UCSD-AML1 (cell line): ENCODE data around the gene KRTAP12-3.
"Not testable (repeated sequence)": the region's sequence is repeated elsewhere in the genome, so short reads cannot be mapped to it uniquely, and the experiment has no call there.

Experiments used
- DNase-seq: peaks from one replicate; lab custom pipeline; 2025; ENCODE audit not compliant: unreplicated experiment; lab: John Stamatoyannopoulos, UW

KRTAP12-3 gene

DNA sequence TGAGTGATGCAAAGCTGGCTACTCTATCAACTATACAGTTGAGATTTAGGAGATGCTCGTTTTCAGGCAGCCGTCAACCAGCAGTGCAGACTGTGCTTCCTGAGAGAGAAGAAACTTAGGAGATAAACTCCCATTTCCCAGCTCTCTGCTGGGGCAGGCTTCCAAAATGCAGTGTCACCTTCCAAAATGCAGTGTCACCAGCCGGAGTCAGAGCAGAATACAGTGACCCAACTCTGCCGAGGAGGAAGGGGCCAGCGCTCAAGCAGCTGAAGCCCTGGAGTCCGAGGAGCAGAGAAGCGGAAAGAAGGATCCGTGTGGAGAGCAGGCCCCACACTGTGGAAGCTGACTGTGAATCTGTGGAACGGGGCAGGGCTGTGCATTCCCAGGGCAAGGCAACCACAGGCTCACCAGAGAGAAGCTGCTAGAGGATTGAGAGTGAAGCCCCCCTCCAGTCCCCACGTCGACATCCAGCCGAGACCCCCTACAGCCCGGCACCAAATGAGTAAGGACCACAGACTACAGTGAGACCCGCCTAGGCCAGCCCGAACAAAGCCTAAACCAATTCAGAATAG lies 24.9 kb downstream of the KRTAP12-3 start:
- DNase-seq, result no peak

DNA sequence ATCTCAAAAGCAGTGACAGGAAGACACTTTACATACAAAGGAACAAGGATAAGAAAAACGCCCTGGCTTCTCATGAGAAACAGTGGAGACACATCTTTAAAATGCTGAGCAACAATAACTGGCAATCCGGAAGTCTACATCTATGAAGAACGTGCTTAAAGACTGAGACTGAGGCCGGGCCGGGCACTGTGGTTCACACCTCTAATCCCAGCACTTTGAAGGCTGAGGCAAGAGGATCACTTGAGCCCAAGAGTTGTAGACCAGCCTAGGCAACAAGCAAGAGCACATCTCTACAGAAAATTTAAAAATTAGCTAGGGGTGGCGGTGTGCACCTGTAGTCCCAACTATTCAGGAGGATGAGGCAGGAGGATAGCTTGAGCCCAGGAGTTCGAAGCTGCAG lies 26.3 kb downstream of the KRTAP12-3 start:
- no peak for DNase-seq

DNA sequence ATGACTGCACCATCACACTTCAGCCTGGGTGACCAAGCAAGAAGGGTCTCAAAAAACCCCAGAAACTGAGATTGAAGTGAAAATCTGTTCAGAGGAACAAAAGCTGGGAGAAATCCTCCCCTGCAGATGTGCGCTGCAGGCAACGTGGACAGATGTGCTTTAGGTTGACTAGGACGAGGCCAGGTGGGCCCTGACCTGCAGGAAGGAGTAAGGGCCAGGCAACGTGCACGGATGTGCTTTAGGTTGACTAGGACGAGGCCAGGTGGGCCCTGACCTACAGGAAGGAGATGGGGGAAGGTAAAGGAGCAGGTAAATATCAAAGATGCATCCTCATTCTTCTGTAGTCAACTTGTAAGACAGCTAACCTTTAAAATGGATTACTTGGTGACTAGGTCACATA lies 26.8 kb downstream of the KRTAP12-3 start:
- DNase-seq, result no peak

DNA sequence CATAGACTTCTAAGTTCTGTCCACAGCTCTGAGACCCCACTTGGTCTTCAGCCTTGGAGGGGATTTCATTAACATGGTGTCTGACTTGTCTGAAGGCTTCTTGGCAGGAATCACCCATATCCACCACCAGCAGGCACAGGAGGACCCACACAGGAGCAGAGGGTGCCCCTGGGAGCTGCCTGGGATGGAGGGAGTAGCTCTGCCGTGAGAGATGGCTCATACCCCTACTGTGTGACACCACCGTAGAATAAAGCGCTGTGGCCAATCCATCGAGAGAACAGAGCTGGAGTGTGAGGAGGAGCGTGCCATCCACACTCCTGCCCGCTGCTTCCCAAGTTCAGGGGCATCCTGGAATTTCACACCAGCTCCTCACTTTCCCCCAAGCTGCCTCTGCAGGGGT lies 27.3 kb downstream of the KRTAP12-3 start:
- DNase-seq, result not testable (repeated sequence)

DNA sequence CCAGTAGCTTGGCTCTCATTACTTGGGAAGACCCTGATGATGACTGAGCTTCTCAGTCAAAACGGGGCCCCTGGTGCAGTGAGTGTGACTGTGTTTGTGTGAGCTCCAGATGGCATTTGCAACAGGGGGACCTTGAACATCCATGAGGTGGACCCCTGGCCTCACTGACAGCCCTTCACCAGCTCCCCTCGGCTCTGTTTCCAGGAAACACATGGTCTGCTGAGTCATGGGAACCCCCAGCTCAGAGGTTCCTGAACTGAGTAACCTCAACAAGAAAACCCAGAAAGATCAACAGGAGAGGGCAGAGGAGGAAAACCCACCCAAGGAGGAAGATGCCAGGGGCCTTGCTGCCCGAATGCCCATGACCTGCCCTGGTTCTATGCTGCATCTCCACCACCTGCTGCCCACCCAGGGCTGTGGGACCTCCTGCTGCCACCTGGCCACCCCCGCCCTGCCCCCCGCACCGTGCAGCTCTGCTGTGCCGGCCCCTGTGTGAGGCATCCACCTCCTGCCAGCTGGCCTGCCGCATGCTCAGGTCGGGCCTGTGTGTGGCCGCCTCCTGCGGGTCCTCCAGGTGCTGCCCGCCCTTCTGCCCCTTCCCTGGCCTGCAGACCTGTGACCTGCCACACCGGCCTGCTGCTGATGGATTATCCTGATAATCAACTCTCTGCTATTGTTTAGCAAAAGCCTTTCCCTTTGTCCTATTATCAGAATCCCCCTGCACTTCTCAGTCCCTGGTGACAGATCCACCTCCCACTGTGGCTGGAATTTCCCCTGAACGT lies 28.5 kb downstream of the KRTAP12-3 start:
- DNase-seq, result no peak

DNA sequence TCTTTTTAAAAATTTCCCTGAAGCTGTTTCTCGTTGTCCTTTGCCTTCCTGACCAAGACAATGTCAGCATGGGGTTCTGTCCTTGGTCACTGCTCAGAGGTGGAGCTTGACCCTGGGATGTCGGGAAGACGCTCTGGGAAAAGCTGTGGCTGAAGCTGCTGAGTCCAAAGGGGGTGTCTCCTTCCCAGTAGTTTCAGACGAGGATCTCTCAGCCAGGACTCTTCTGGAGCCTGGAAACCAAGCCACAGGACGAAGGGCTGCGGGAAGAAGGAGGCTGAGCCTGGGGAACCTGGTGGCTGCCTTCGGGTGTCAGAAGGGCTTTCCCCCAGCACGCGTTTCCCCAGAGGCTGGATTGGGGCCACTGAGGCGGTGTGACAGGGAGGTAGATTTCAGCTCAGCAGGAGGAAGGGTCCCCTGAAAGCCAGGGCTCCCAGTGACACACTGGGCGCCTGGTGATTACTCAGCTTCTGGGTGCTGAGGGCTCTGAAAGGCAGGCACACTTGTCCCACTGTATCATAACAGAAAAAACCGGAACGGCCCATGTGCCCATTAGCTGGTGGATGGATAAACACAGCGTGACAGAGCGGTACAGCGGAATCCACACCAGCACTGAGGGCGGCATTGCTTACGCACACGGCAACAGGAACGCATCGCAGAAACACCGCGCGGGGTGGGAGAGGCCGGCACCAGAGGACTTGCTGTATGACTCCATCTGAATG lies 29.3 kb downstream of the KRTAP12-3 start:
- no peak for DNase-seq

DNA sequence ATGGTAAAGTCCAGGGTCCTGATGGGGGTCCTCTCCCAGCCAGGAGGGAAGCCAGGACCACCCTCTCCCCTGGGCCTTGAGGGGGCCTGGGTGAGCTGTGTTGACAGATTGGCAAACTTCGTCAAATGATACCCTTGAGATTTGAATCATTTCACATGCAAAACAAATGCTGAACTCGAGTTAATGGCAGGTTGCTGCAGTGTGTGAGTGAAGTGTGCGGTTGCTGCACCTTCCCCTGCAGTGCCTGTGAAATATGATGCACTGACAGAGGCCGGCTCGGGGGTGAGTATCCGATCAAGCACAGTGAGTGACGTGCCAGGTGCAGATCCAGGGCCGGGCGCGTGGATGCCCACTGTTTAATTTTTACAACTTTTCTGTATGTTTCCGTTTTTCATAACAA lies 29.9 kb downstream of the KRTAP12-3 start:
- DNase-seq, result no peak

DNA sequence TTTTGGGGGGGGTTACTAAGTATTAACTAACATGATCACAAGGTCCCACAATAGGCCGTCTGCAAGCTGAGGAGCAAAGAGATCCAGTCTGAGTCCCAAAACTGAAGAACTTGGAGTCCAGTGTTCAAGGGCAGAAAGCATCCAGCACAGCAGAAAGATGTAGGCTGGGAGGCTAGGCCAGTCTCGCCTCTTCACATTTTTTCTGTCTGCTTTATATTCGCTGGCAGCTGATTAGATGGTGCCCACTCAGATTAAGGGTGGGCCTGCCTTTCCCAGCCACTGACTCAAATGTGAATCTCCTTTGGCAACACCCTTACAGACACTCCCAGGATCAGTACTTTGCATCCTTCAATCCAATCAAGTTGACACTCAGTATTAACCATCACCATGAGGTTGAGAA lies 32.0 kb downstream of the KRTAP12-3 start:
- DNase-seq, result not testable (repeated sequence)

DNA sequence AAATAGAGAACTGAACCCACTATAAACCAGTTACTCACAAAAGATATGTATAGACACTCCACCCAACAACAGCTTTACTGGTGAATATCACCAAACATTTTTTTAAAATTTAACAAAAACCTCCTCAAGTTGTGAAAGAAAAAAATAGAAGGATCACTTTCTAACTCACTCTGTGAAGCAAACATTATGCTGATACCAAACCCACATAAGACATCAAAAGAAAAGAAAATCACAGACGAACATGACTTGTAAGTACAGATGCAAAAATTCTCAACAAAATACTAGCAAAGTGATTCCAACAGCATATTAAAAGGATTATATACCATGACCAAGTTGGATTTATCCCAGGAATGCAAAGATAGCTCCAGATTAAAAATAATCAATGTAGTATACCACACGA lies 34.0 kb downstream of the KRTAP12-3 start:
- DNase-seq, result no peak

DNA sequence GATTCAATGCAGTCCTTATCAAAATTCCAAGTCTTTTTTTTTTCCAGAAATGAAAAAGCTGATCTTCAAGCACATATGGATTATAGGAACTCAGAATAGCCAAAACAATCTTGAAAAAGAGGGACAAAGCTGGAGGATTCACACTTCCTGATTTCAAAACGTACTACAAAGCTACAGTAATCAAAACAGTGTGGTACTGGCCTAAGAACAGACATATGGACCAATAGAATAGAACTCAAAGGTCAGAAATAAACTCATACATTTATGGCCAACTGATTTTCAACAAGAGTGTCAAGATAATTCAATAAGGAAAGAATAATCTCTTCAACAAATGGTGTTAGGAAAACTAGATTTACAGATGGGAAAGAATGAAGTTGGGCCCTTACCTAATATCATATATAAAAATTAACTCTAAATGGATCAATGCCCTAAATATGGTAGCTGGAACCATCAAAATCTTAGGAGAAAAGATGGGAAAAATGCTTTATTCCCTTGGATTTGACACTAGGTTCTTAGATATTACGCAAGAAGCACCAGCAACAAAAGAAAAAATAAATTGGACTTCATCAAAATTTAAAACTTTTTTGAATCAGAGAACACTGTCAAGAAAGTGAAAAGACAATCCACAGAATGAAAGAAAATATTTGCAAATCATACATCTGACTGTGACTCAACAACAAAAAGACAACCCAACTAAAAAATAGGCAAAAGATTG lies 35.2 kb downstream of the KRTAP12-3 start:
- no peak for DNase-seq

DNA sequence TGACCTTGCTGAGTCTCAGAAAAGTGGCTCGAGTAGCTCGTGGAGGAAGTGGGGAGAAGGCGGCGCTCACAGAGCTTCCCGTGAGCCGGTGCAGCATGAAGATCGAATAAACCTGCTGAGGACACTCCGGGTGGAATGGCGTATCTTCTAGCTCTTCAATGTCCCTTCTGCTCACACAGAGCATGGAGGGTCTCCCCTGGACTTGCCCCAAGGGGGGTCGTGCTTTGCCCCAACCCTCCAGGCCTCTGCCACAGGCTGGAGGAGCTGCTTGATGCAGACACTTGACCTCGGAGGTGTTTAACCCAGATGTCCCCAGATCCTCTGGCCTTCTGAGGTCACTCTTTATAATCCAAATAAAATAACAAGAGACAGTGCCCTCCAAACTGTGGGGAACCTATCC lies 37.0 kb downstream of the KRTAP12-3 start:
- no peak for DNase-seq

DNA sequence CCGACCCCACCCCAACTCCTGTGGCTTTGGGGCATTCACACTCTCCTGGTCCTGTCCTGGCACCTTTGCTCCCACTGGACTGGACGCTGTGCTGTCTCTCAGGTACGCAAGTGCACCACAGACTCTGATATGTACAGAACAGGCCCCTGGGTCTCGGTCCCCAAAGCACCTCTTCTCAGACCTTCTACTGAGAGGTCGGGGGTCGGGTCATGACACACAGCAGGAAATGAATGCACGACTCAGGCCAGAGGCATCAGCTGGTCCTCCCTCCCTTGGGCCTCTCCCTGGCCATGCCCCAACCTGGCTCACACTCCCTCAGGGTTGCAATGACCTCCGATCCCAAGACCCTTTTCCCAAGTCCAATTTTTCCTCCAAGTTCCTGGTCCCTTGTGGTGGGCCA lies 37.5 kb downstream of the KRTAP12-3 start:
- no peak for DNase-seq

DNA sequence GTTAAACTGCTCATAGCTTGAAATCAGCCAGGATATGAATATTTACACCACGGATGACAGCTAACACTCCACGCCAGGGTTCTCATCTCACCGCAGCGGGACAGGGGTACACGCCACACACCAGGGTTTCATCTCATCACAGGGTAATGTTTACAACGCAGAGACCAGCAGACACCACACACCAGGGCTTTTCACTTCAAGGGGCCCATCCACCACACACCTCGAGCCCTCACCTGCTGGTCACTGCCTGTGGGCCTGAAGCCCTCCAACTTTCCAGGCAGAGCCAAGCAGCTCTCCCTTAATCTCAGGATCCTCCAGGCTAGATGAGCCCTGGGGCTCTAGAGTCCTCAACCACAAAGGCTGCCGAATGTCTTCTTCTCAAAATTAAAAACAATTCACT lies 37.9 kb downstream of the KRTAP12-3 start:
- no peak for DNase-seq

DNA sequence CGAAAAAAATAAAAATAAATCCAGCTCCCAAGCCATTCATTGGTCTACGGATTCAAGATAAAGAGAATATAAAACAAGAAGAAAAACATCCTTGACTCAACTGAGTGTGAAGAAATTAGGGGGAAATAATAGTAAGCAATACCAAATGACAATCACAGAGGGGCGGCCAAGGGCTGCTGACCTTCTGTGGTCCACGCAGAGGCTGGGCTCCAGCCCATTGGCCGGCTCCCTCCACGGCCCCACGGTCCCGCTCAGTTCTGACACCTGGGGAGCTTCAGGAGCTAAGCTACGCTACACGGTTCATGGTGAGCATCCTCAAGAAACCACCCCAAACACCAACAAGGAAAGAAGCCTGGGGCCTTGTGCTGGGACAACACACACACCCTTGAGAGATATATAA lies 38.8 kb downstream of the KRTAP12-3 start:
- DNase-seq, result no peak

DNA sequence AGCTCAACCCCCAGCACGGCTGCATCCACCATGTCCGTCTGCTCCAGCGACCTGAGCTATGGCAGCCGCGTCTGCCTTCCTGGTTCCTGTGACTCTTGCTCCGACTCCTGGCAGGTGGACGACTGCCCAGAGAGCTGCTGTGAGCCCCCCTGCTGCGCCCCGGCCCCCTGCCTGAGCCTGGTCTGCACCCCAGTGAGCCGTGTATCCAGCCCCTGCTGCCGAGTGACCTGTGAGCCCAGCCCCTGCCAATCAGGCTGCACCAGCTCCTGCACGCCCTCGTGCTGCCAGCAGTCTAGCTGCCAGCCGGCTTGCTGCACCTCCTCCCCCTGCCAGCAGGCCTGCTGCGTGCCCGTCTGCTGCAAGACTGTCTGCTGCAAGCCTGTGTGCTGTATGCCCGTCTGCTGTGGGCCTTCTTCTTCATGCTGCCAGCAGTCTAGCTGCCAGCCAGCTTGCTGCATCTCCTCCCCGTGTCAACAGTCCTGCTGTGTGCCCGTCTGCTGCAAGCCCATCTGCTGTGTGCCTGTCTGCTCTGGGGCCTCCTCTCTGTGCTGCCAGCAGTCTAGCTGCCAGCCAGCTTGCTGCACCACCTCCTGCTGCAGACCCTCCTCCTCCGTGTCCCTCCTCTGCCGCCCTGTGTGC lies 39.6 kb downstream of the KRTAP12-3 start, which contains the start of gene KRTAP10-12:
Gene KRTAP10-12, plus strand, starts transcription at position 1 of the 639 bp plus-strand sequence. Its CDS starts 30 bp downstream, at position 31.
- DNase-seq, result not testable (repeated sequence)

DNA sequence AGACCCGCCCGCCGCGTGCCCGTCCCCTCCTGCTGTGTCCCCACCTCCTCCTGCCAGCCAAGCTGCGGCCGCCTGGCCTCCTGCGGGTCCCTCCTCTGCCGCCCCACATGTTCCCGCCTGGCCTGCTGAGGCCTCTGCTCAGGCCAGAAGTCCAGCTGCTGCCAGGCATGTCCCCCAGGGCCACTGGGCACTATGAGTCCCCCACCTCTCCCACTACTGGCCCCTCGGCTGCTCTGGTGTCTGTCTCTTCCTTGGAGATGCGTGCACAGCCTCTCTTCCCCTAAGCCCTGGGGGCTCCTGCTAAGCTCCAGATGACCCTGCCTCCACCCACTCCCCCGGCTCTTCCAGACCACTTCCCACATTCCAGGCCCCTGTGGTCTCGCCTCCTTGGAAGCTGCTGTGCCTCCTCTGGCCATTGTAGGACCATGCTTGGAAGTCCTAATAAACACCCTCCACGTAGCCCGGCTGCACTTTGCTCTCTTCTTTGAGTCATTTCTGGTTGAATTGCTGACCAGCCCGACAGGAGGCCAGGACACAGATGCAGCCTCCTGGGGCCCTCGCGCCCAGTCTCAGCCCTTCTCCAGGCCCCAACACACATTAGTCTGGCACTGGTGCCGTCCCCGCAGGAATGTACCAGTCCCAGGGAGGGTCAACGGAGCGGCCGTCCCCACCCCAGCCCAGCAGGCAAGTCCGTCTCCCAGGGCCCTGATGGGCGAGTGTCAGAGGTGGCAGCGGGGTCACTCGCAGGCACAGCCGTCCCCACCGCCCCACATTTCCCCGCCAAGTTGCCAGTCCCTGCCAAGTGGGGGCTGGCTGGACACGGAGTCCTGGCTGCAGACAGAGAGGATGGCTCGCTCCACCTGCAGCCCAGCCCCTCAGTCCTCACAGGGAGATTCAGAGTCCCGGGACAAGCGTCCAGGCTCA lies 40.3 kb downstream of the KRTAP12-3 start:
- no peak for DNase-seq

DNA sequence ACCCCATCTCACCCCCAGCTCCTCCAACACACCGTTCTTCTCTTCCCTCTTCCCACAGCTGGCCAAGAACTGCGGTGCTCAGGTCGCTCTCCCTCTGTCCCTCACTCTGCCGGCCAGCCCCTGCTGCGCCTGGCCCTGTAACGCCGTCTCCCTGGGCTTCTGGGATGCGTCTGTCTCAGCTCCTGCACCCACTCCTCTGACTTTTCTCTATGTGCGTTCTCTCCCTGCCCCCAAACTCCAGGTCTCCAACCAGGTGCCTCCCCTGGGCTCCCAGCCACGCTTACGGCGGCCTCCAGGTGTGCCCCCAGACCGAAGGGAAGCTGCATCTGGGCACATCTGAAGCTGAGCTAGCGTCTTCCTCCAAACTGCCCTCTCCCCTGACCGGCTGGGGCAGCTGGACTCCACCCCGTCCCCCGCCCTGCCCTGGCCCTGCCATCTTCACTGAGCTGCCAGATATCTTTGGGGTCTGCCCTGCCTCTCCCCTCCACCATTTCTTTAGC lies 41.8 kb downstream of the KRTAP12-3 start:
- DNase-seq, result no peak

DNA sequence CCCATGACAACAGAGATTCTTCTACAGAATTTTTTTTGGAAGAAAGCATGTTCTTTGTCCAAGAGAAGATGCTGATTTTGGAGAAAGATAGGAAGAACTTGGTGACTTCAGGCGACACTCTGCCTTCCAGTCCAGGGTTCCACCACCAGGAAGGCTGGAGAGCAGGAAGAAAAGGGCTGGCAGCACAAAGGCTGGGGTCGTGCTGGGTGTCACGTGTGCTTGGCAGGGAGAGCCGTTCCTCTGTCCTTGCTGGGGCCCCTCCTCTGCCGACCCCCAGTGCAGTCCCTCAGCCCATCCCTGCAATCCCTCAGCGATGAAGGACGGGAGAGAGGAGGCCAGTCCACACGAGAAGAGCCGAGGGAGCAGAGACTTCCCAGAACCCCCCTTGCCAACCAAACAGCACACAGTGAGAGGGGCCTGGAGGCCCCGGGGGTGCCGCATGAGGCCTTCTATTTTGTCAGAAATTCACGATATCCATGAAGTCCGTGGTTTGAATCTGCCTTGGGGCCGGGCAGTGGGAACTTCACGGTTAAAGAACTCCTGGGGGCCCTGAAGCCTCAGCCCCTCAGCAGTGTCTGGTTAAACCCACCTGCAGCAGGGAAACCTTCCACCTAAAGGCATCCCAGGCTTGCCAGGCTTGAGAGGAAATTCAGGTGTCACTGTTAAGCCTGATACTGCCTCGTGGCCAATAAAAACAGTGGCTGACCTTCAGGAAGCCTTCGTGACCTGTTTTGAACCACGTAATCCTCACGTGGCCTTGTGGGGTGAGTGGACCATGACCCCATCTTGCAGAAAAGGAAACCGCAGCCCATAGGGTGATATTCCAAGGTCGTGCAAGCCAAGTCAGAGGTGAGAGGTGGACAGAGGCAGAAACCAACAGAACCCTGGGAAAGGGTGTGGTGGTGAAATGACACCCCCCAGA lies 42.6 kb downstream of the KRTAP12-3 start:
- DNase-seq, result no peak

DNA sequence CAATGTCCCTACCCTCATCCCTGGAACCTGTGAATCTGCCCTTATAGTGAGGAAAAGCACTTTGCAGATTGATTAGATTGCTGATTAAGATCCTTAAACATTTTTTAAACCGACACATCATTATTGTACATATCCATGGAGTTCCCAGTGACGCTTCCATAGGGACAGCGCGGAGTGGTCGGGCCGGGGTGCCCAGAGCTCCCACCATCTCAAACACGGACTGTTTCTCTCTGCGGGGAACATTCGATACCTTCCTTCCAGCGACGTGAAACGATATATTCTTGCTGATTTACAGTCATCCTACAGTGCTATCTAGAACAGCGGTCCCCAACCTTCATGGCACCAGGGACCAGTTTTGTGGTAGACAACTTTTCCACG lies 43.3 kb downstream of the KRTAP12-3 start:
- no peak for DNase-seq
